Neural cell (in vitro differentiated cells): ENCODE results near the gene ADCY5.

Experiments
- CTCF ChIP-seq: fragments of 450-650 bp; IDR thresholded peaks from 2 replicates; pipeline ENCODE4 v1.5.1; 2014; ENCODE audit warnings: antibody characterized with exemption, mild to moderate bottlenecking, moderate library complexity; ENCODE audit not compliant: poor library complexity, severe bottlenecking
- EP300 ChIP-seq: fragments of 450-650 bp; conservative IDR thresholded peaks from 2 replicates; pipeline ENCODE4 v1.6.1; 2014; ENCODE audit warnings: antibody characterized with exemption, mild to moderate bottlenecking, moderate library complexity; ENCODE audit not compliant: poor library complexity, severe bottlenecking
- EZH2 ChIP-seq: fragments of 200-600, 300-800 bp; shearing (Covaris generic), sonication (generic); IDR thresholded peaks from 2 replicates; pipeline ENCODE4 v1.6.1; 2014; ENCODE audit warnings: antibody characterized with exemption, low read length, borderline replicate concordance, mild to moderate bottlenecking; ENCODE audit not compliant: insufficient read depth, poor library complexity, severe bottlenecking
- MXI1 ChIP-seq: fragments of 450-650 bp; conservative IDR thresholded peaks from 2 replicates; pipeline ENCODE4 v1.6.1; 2014; ENCODE audit warnings: antibody characterized with exemption, mild to moderate bottlenecking; ENCODE audit not compliant: poor library complexity, severe bottlenecking
- REST ChIP-seq: IDR thresholded peaks from 2 replicates; pipeline ENCODE4 v1.6.1; 2012; ENCODE audit warnings: borderline replicate concordance
- SMC3 ChIP-seq: fragments of 450-650 bp; conservative IDR thresholded peaks from 2 replicates; pipeline ENCODE4 v1.6.1; 2014; ENCODE audit warnings: antibody characterized with exemption, mild to moderate bottlenecking, moderate library complexity; ENCODE audit not compliant: poor library complexity
- TAF1 ChIP-seq: IDR thresholded peaks from 2 replicates; pipeline ENCODE4 v1.6.1; 2012; ENCODE audit warnings: low read depth

- TF ChIP-seq CTCF (no peak), EP300 (no peak), EZH2 (no peak), REST (no peak), SMC3 (no peak), MXI1 (no peak), TAF1 (no peak)
These were observed 95.0 kb downstream of the ADCY5 start for GRCh38 chr3:123353850-123354233.
